HEK293 (cell line): Measurements from ENCODE around the gene AKAP8.

Source experiments
- CTCF ChIA-PET: fragments of 350-600 bp; formaldehyde crosslinking; extraction: SDS; loops from one replicate; lab custom pipeline; 2021; ENCODE audit warnings: antibody characterized with exemption; lab: Yijun Ruan, JAX
- POLR2A ChIA-PET: fragments of 300-600 bp; formaldehyde crosslinking; extraction: SDS; loops from one replicate; lab custom pipeline; 2020; ENCODE audit warnings: antibody characterized with exemption, inconsistent platforms; lab: Yijun Ruan, JAX
- H3K27ac ChIP-seq: fragments of 200-500 bp; sonication (Bioruptor generic); 2 replicates; pipeline ENCODE4 v1.5.1; 2014; ENCODE audit warnings: low read depth, low read length, control low read depth, inconsistent platforms; ENCODE audit errors: extremely low read depth
- H3K36me3 ChIP-seq, 2 experiments: fragments of 200-500 bp in 1 of 2; sonication (Bioruptor generic) in 1 of 2; 1 replicate in 1 of 2; 2 replicates in 1 of 2; pipeline ENCODE4 v1.5.1; 2014 to 2017; ENCODE audit warnings: inconsistent platforms in 2 of 2, low read length in 2 of 2; ENCODE audit not compliant: control insufficient read depth in 2 of 2, insufficient read depth in 1 of 2
- H3K4me1 ChIP-seq: fragments of 200-500 bp; sonication (Bioruptor generic); 2 replicates; pipeline ENCODE4 v1.5.1; 2014; ENCODE audit warnings: mild to moderate bottlenecking, low read length, inconsistent platforms; ENCODE audit not compliant: control insufficient read depth, insufficient read depth
- H3K4me3 ChIP-seq: 2 replicates; pipeline ENCODE4 v1.5.1; 2011; ENCODE audit warnings: low read depth, mild to moderate bottlenecking, control low read depth, low read length, moderate library complexity
- H3K9me3 ChIP-seq: fragments of 200-500 bp; sonication (Bioruptor generic); 2 replicates; pipeline ENCODE4 v1.5.1; 2014; ENCODE audit warnings: low read depth, low read length, inconsistent platforms; ENCODE audit not compliant: control insufficient read depth, insufficient read depth
- GLI2 ChIP-seq: fragments of 450-650 bp; formaldehyde crosslinking; IDR thresholded peaks from 2 replicates; pipeline ENCODE4; 2017; ENCODE audit warnings: missing biosample characterization, missing genetic modification characterization, low read depth, borderline replicate concordance
- MEIS1 ChIP-seq: sonication (generic); formaldehyde crosslinking; IDR thresholded peaks from 2 replicates; pipeline ENCODE4 v1.8.1; 2022; ENCODE audit warnings: missing genetic modification reagents, mild to moderate bottlenecking, borderline replicate concordance
- OVOL3 ChIP-seq: fragments of 450-650 bp; formaldehyde crosslinking; IDR thresholded peaks from 2 replicates; pipeline ENCODE4 v1.5.1; 2016; ENCODE audit warnings: missing biosample characterization, missing genetic modification characterization
- SP2 ChIP-seq: fragments of 450-650 bp; formaldehyde crosslinking; IDR thresholded peaks from 2 replicates; pipeline ENCODE4 v1.5.1; 2016; ENCODE audit warnings: missing biosample characterization, missing genetic modification characterization
- YY1 ChIP-seq: fragments of 450-650 bp; formaldehyde crosslinking; IDR thresholded peaks from 2 replicates; pipeline ENCODE4 v1.5.1; 2018; ENCODE audit warnings: missing biosample characterization, missing genetic modification characterization
- ZBTB17 ChIP-seq: fragments of 450-650 bp; formaldehyde crosslinking; IDR thresholded peaks from 2 replicates; pipeline ENCODE4 v1.5.1; 2016; ENCODE audit warnings: missing biosample characterization, missing genetic modification characterization
- ZBTB21 ChIP-seq: fragments of 450-650 bp; formaldehyde crosslinking; IDR thresholded peaks from 2 replicates; pipeline ENCODE4 v1.5.1; 2017; ENCODE audit warnings: missing biosample characterization, missing genetic modification characterization
- ZBTB7A ChIP-seq: fragments of 450-650 bp; formaldehyde crosslinking; IDR thresholded peaks from 2 replicates; pipeline ENCODE4 v1.5.1; 2016; ENCODE audit warnings: low read depth, missing biosample characterization, missing genetic modification characterization
- ZNF169 ChIP-seq: fragments of 450-650 bp; formaldehyde crosslinking; IDR thresholded peaks from 2 replicates; pipeline ENCODE4 v1.5.1; 2016; ENCODE audit warnings: missing biosample characterization, missing genetic modification characterization
- ZNF221 ChIP-seq: fragments of 450-650 bp; formaldehyde crosslinking; IDR thresholded peaks from 2 replicates; pipeline ENCODE4 v1.5.1; 2017; ENCODE audit warnings: missing biosample characterization, missing genetic modification characterization, borderline replicate concordance
- ZNF23 ChIP-seq: fragments of 450-650 bp; formaldehyde crosslinking; IDR thresholded peaks from 2 replicates; pipeline ENCODE4 v1.5.1; 2016; ENCODE audit warnings: missing biosample characterization, missing genetic modification characterization, borderline replicate concordance
- ZNF239 ChIP-seq: fragments of 450-650 bp; formaldehyde crosslinking; IDR thresholded peaks from 2 replicates; pipeline ENCODE4 v1.5.1; 2016; ENCODE audit warnings: missing biosample characterization, missing genetic modification characterization
- ZNF335 ChIP-seq: fragments of 450-650 bp; formaldehyde crosslinking; conservative IDR thresholded peaks from 2 replicates; pipeline ENCODE4 v1.5.1; 2016; ENCODE audit warnings: missing biosample characterization, missing genetic modification characterization
- ZNF423 ChIP-seq: fragments of 450-650 bp; formaldehyde crosslinking; IDR thresholded peaks from 2 replicates; pipeline ENCODE4 v1.5.1; 2016; ENCODE audit warnings: missing biosample characterization, missing genetic modification characterization
- ZNF488 ChIP-seq: fragments of 450-650 bp; formaldehyde crosslinking; IDR thresholded peaks from 2 replicates; pipeline ENCODE4 v1.5.1; 2016; ENCODE audit warnings: missing biosample characterization, missing genetic modification characterization
- ZNF529 ChIP-seq: fragments of 450-650 bp; formaldehyde crosslinking; IDR thresholded peaks from 2 replicates; pipeline ENCODE4 v1.5.1; 2017; ENCODE audit warnings: missing genetic modification characterization, missing biosample characterization; ENCODE audit not compliant: insufficient replicate concordance
- ZNF777 ChIP-seq: fragments of 450-650 bp; formaldehyde crosslinking; IDR thresholded peaks from 2 replicates; pipeline ENCODE4 v1.5.1; 2017; ENCODE audit warnings: missing biosample characterization, missing genetic modification characterization, borderline replicate concordance
- ZNF791 ChIP-seq: fragments of 450-650 bp; formaldehyde crosslinking; IDR thresholded peaks from 2 replicates; pipeline ENCODE4 v1.5.1; 2016; ENCODE audit warnings: missing biosample characterization, missing genetic modification characterization
- ZNF792 ChIP-seq: fragments of 450-650 bp; formaldehyde crosslinking; IDR thresholded peaks from 2 replicates; pipeline ENCODE4 v1.5.1; 2016; ENCODE audit warnings: missing biosample characterization, missing genetic modification characterization
- ZNF837 ChIP-seq: fragments of 450-650 bp; formaldehyde crosslinking; IDR thresholded peaks from 2 replicates; pipeline ENCODE4 v1.5.1; 2016; ENCODE audit warnings: missing biosample characterization, missing genetic modification characterization
- TF ChIP-seq, protein P1 (sequence below): fragments of 450-650 bp; formaldehyde crosslinking; IDR thresholded peaks from 2 replicates; pipeline ENCODE4 v1.5.1; 2016; ENCODE audit warnings: missing biosample characterization, missing genetic modification characterization
- TF ChIP-seq, protein P2 (sequence below): fragments of 450-650 bp; IDR thresholded peaks from 2 replicates; pipeline ENCODE4 v1.5.1; 2018; ENCODE audit warnings: missing biosample characterization, missing genetic modification characterization
- TF ChIP-seq, protein P3 (sequence below): fragments of 450-650 bp; formaldehyde crosslinking; IDR thresholded peaks from 2 replicates; pipeline ENCODE4 v1.5.1; 2016; ENCODE audit warnings: missing biosample characterization, missing genetic modification characterization

Gene AKAP8

DNA sequence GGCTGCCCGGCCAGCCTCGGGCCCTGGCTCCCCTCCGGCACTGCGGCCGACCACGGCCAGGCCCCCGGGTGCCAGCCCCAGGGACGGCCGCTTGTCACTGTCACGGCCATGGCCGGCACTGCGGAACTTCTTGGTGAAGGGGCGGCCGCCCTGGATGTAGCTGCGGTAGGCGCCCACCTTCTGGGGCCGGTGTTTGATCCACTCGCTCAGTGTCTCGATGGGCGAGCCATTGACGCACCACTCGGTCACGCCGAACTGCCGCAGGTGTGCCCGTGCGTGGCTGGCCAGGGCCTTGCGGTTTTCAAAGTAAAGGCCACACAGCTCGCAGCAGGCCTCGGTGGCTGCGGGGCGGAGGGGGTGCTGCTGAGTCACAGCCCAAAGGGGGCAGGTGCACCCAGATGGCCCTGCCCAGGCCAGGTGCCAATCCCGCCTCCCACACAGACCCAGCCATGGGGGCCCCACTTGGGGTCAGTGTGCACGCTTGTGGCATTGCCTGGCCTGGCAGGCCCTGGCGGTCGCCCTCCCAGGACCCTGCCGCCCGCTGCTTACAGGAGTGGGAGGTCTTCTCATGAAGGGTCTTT, 45.2 kb upstream of the AKAP8 start:
- ChIA-PET CTCF (interaction anchor here (0.6 kb wide), 1 partner anchor 40 kb away, joined by 3 read pairs; the partner anchor contains the start of gene RASAL3), POLR2A (no interaction called here)
- TF ChIP-seq ZNF791 (no peak), ZNF239 (tag by site-specific recombination) (no peak), ZBTB7A (no peak), ZNF837 (tag by site-specific recombination) (no peak), ZNF777 (tag by site-specific recombination) (no peak), ZNF335 (tag by site-specific recombination) (no peak), ZNF23 (no peak), ZBTB21 (tag by site-specific recombination) (no peak), SP2 (tag by site-specific recombination) (no peak), MEIS1 (no peak), YY1 (tag by site-specific recombination) (no peak), ZNF792 (tag by site-specific recombination) (no peak)
- TF ChIP-seq, protein P1, sequence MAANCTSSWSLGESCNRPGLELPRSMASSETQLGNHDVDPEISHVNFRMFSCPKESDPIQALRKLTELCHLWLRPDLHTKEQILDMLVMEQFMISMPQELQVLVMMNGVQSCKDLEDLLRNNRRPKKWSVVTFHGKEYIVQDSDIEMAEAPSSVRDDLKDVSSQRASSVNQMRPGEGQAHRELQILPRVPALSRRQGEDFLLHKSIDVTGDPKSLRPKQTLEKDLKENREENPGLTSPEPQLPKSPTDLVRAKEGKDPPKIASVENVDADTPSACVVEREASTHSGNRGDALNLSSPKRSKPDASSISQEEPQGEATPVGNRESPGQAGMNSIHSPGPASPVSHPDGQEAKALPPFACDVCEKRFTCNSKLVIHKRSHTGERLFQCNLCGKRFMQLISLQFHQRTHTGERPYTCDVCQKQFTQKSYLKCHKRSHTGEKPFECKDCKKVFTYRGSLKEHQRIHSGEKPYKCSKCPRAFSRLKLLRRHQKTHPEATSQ: no peak
- TF ChIP-seq, protein P2, sequence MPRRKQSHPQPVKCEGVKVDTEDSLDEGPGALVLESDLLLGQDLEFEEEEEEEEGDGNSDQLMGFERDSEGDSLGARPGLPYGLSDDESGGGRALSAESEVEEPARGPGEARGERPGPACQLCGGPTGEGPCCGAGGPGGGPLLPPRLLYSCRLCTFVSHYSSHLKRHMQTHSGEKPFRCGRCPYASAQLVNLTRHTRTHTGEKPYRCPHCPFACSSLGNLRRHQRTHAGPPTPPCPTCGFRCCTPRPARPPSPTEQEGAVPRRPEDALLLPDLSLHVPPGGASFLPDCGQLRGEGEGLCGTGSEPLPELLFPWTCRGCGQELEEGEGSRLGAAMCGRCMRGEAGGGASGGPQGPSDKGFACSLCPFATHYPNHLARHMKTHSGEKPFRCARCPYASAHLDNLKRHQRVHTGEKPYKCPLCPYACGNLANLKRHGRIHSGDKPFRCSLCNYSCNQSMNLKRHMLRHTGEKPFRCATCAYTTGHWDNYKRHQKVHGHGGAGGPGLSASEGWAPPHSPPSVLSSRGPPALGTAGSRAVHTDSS (tag by site-specific recombination): no peak
- no peak overlapping the region for H3K4me3 ChIP-seq
- H3K36me3 ChIP-seq: peaks cover 11 to 71% of the 10 kb centered on the region in 2 experiments
- H3K9me3 ChIP-seq: no peaks in the 10 kb centered on the region
- no peaks in the 10 kb centered on the region for H3K4me1 ChIP-seq
- H3K27ac ChIP-seq: no peak overlapping the region

- H3K9me3 ChIP-seq: no peaks in the 10 kb centered on the region
- H3K4me3 ChIP-seq: no peak overlapping the region
- no peak overlapping the region for H3K27ac ChIP-seq
- peaks cover 11 to 68% of the 10 kb centered on the region in 2 experiments for H3K36me3 ChIP-seq
- H3K4me1 ChIP-seq: peaks cover 3% of the 10 kb centered on the region; the same call in 1 of the 2 replicates
- TF ChIP-seq ZNF169 (tag by site-specific recombination): no peak
- TF ChIP-seq ZNF529: no peak
- TF ChIP-seq ZBTB17 (tag by site-specific recombination): no peak
- CTCF ChIA-PET: interaction anchor here (0.6 kb wide), 1 partner anchor 40 kb away, joined by 3 read pairs; the partner anchor contains the start of gene RASAL3
- POLR2A ChIA-PET: no interaction called here
These were observed 44.5 kb upstream of the AKAP8 start for GRCh38 chr19:15424121-15424520.

GRCh38 chr19:15423130-15423529, 43.5 kb upstream of the AKAP8 start:
- H3K9me3 ChIP-seq: no peaks in the 10 kb centered on the region
- no peak overlapping the region for H3K4me3 ChIP-seq
- POLR2A ChIA-PET: no interaction called here
- peaks cover 11 to 59% of the 10 kb centered on the region in 2 experiments for H3K36me3 ChIP-seq
- CTCF ChIA-PET: no interaction called here
- H3K27ac ChIP-seq: no peak overlapping the region
- peaks cover 3% of the 10 kb centered on the region; the same call in 1 of the 2 replicates for H3K4me1 ChIP-seq
- no peak for TF ChIP-seq ZNF221 (tag by site-specific recombination)
- no peak for TF ChIP-seq GLI2 (tag by site-specific recombination)
- TF ChIP-seq ZNF423: no peak
- TF ChIP-seq OVOL3 (tag by site-specific recombination): no peak
- no peak for TF ChIP-seq ZNF488 (tag by site-specific recombination)
- TF ChIP-seq, protein P3, sequence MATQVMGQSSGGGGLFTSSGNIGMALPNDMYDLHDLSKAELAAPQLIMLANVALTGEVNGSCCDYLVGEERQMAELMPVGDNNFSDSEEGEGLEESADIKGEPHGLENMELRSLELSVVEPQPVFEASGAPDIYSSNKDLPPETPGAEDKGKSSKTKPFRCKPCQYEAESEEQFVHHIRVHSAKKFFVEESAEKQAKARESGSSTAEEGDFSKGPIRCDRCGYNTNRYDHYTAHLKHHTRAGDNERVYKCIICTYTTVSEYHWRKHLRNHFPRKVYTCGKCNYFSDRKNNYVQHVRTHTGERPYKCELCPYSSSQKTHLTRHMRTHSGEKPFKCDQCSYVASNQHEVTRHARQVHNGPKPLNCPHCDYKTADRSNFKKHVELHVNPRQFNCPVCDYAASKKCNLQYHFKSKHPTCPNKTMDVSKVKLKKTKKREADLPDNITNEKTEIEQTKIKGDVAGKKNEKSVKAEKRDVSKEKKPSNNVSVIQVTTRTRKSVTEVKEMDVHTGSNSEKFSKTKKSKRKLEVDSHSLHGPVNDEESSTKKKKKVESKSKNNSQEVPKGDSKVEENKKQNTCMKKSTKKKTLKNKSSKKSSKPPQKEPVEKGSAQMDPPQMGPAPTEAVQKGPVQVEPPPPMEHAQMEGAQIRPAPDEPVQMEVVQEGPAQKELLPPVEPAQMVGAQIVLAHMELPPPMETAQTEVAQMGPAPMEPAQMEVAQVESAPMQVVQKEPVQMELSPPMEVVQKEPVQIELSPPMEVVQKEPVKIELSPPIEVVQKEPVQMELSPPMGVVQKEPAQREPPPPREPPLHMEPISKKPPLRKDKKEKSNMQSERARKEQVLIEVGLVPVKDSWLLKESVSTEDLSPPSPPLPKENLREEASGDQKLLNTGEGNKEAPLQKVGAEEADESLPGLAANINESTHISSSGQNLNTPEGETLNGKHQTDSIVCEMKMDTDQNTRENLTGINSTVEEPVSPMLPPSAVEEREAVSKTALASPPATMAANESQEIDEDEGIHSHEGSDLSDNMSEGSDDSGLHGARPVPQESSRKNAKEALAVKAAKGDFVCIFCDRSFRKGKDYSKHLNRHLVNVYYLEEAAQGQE: no peak
